Right lobe of liver (tissue), 6 donors: Measurements from ENCODE around the gene CPD. TPM values are rescaled to one million over a fixed set of nuclear protein-coding genes. Genes with fewer than 3 reads are reported as not detected.
"Not testable (repeated sequence)": the region's sequence is repeated elsewhere in the genome, so short reads cannot be mapped to it uniquely, and the experiment has no call there.

Source experiments
- ATAC-seq, 4 donors: fragments of 200-7000 bp; cut with Tn5 transposase; one replicate each; pipeline ENCODE4 v1.9.1; 2020; ENCODE audit warnings: mild to moderate bottlenecking in 4 of 4, moderate library complexity in 4 of 4
- DNase-seq, 3 donors: peaks; one replicate each; pipeline ENCODE4 v3.0.0-alpha.2; 2020
- H3K27ac ChIP-seq, 3 donors: fragments of 200-600 bp; one replicate each; pipeline ENCODE4 v1.8.0; 2022
- H3K27me3 ChIP-seq, 2 donors: fragments of 200-600 bp; one replicate each; pipeline ENCODE4 v1.8.0; 2022
- H3K36me3 ChIP-seq, 4 donors: fragments of 200-600 bp; sonication (generic) in 1 of 4; one replicate each; pipeline versions ENCODE4 v1.5.1 to v1.8.0; 2017 to 2022; ENCODE audit warnings: control low read depth in 1 of 4
- H3K4me1 ChIP-seq, 4 donors: fragments of 200-600 bp; sonication (generic) in 1 of 4; one replicate each; pipeline versions ENCODE4 v1.5.1 to v1.8.0; 2017 to 2022; ENCODE audit warnings: control low read depth in 1 of 4
- H3K4me3 ChIP-seq, 3 donors: fragments of 200-600 bp; one replicate each; pipeline ENCODE4 v1.8.0; 2022
- H3K9me3 ChIP-seq, 4 donors: fragments of 200-600 bp; sonication (generic) in 1 of 4; one replicate each; pipeline versions ENCODE4 v1.5.1 to v1.8.0; 2017 to 2022; ENCODE audit warnings: control low read depth in 1 of 4
- POLR2A ChIP-seq: fragments of 450-650 bp; IDR thresholded peaks from one replicate; pipeline ENCODE4 v1.6.1; 2017; ENCODE audit warnings: antibody characterized with exemption, mild to moderate bottlenecking
- WGBS: methylation state at CpG from one replicate; pipeline ENCODE4 v1.1.6; 2018; ENCODE audit warnings: low coverage, low lambda C conversion rate; ENCODE audit not compliant: insufficient coverage; ENCODE audit errors: missing lambda C conversion rate; 5-methylcytosine and 5-hydroxymethylcytosine counted together
- intact Hi-C, 2 donors: fragments of 100-400 bp; cut with DNase I; formaldehyde crosslinking; loops; one replicate each; pipeline versions ENCODE4 v1.11.2 to v1.14.1; 2022
- total RNA-seq, 6 experiments: library from RNA; depleted of rRNA in 2 of 6; stranded (reverse); fragments of >200 nt in 2 of 6; fragmentation: NEBNext Ultra II Directional in 3 of 6; extraction: Animal tissue kit (Norgen Biotek cat#: 25700) in 3 of 6; gene quantifications; one replicate each; pipeline versions ENCODE4 v1.1.0 to v1.2.4, GENCODE V29; 2016 to 2023
- TF ChIP-seq, protein P1 (sequence below), 4 donors: fragments of 200-600 bp in 3 of 4; fragments of 450-650 bp in 1 of 4; IDR thresholded peaks; one replicate each; pipeline versions ENCODE4 v1.5.1 to v1.8.0; 2016 to 2022; ENCODE audit warnings: antibody characterized with exemption in 4 of 4, mild to moderate bottlenecking in 2 of 4
- donor health status: DM: no; HTN: yes; CAD: no.
- donor health status: DM: no; HTN: no; CAD: no.
- donor health status: DM: no; HTN: no; CAD: no.
- donor health status: DM: no; HTN: yes; CAD: no.
- donor health status: DM: no; HTN: yes; CAD: no.

Gene CPD
- total RNA-seq, 6 experiments from 2014 or later = 42.2 to 129 (median 53.5) TPM

DNA sequence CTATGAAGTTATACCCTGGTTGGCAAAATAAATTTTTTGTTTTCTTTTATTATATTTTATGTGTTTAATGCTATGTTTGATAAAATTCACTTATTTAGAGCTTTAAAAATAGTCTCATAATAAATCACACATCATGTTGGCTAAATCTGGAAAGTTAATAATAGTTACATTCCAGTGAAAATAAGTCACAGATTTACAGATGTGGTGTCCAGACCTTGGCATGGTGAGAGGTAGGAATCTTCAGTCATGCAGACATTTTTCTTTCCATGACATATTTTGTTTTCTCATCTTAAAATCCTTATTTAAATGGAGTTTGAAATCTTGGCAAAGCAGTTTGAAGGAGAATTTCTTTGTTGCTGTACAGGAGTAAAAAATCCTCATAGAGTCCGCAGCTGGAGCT, 50.4 kb downstream of the CPD start:
- TF ChIP-seq, protein P1, sequence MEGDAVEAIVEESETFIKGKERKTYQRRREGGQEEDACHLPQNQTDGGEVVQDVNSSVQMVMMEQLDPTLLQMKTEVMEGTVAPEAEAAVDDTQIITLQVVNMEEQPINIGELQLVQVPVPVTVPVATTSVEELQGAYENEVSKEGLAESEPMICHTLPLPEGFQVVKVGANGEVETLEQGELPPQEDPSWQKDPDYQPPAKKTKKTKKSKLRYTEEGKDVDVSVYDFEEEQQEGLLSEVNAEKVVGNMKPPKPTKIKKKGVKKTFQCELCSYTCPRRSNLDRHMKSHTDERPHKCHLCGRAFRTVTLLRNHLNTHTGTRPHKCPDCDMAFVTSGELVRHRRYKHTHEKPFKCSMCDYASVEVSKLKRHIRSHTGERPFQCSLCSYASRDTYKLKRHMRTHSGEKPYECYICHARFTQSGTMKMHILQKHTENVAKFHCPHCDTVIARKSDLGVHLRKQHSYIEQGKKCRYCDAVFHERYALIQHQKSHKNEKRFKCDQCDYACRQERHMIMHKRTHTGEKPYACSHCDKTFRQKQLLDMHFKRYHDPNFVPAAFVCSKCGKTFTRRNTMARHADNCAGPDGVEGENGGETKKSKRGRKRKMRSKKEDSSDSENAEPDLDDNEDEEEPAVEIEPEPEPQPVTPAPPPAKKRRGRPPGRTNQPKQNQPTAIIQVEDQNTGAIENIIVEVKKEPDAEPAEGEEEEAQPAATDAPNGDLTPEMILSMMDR (IDR thresholded peaks at IDR 0.05) = no peak
- no peak for TF ChIP-seq POLR2A
- Histone ChIP-seq H3K27me3 (no peaks in the 10 kb centered on the region), H3K4me3 (no peak overlapping the region), H3K36me3 (peaks cover 0 to 16% (median 6%) of the 10 kb centered on the region in 4 donors), H3K27ac (no peak overlapping the region), H3K4me1 (no peaks in the 10 kb centered on the region), H3K9me3 (no peaks in the 10 kb centered on the region)
- WGBS = 92% methylated on average over 1 of the region's 1 CpG
- ATAC-seq = no peak
- no peak for DNase-seq
- intact Hi-C loops = no loop called here

DNA sequence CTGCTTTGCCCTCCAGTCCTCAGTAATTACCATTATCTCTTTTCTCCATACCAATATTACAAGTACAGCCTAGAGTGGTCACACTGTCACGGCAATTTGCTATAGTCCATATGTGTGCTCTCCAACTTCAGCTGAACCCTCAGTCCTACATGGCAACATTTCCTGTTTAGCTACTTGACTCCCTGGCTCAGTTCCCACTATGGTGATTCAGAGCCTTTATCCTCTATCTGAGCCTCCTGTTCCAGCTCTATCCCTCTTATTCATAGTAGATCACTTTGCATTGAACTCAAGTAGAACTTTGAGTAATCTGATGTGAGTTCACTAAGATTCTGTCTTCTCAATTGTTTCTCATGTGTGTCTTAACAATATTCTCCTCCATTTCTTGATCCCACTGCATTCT, 54.8 kb downstream of the CPD start:
- 64% methylated on average over 1 of the region's 1 CpG for WGBS
- Histone ChIP-seq H3K36me3 (peaks cover 0 to 8% (median 3%) of the 10 kb centered on the region in 4 donors), H3K9me3 (no peaks in the 10 kb centered on the region), H3K27me3 (no peaks in the 10 kb centered on the region), H3K27ac (no peak overlapping the region), H3K4me3 (no peak overlapping the region), H3K4me1 (no peaks in the 10 kb centered on the region)
- ATAC-seq = peak in 2 of 4 donors; percentile 45 to 46
- intact Hi-C loops = no loop called here
- DNase-seq = no peak
- TF ChIP-seq POLR2A = no peak
- TF ChIP-seq, protein P1 (IDR thresholded peaks at IDR 0.05) = no peak

DNA sequence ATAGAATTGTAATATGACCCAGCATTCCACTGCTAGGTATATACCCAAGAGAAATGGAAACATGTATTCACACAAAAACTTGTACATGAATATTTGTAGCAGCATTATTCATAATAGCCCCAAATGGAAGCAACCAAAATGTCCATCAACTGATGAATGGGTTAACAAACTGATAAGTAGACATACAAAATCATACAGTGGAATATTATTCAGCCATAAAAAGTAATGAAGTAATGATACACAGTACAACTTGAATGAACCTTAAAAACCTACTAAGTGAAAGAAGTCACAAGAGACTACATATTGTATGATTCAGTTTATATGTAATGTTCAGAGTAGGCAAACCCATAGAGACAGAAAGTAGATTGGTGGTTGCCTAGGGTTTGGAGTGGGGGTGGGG, 58.0 kb downstream of the CPD start:
- ATAC-seq (no peak), DNase-seq (no peak)
- Histone ChIP-seq H3K9me3 (no peaks in the 10 kb centered on the region), H3K4me1 (no peaks in the 10 kb centered on the region), H3K4me3 (no peak overlapping the region), H3K27me3 (no peaks in the 10 kb centered on the region), H3K27ac (no peak overlapping the region), H3K36me3 (peaks cover 0 to 5% (median 3%) of the 10 kb centered on the region in 4 donors)
- TF ChIP-seq, protein P1 (IDR thresholded peaks at IDR 0.05) = no peak
- no peak for TF ChIP-seq POLR2A
- intact Hi-C loops = no loop called here

DNA sequence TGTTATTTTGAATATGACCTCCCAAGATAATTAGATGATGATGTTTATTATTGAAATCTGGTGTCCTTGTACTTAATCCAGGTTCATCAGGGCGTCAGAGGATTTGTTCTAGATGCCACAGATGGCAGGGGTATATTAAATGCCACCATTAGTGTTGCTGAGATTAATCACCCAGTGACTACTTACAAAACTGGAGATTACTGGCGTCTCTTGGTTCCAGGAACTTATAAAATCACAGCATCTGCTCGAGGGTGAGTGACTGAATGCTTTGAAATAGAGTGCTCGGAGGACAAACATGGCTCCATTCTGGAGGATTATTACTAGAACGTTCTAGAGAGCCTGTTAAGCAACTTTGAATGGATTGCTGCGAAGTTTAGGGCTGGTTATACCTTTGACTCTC, 65.0 kb downstream of the CPD start:
- H3K9me3 ChIP-seq = no peaks in the 10 kb centered on the region
- H3K27ac ChIP-seq = no peak overlapping the region
- peaks cover 0 to 16% (median 4%) of the 10 kb centered on the region in 4 donors for H3K36me3 ChIP-seq
- intact Hi-C loops = no loop called here
- 78% methylated on average over 6 of the region's 6 CpGs for WGBS
- no peak for DNase-seq
- no peaks in the 10 kb centered on the region for H3K27me3 ChIP-seq
- H3K4me1 ChIP-seq = no peaks in the 10 kb centered on the region
- no peak for ATAC-seq
- TF ChIP-seq, protein P1 (IDR thresholded peaks at IDR 0.05) = no peak
- TF ChIP-seq POLR2A = no peak
- H3K4me3 ChIP-seq = no peak overlapping the region

DNA sequence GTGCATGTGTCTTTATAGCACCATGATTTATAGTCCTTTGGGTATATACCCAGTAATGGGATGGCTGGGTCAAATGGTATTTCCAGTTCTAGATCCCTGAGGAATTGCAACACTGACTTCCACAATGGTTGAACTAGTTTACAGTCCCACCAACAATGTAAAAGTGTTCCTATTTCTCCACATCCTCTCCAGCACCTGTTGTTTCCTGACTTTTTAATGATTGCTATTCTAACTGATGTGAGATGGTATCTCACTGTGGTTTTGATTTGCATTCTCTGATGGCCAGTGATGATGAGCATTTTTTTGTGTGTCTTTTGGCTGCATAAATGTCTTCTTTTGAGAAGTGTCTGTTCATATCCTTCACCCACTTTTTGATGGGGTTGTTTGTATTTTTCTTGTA, 67.9 kb downstream of the CPD start:
- H3K4me1 ChIP-seq = peaks cover 0 to 24% (median 9%) of the 10 kb centered on the region in 4 donors
- H3K4me3 ChIP-seq, H3K27me3 ChIP-seq, ATAC-seq, H3K9me3 ChIP-seq, intact Hi-C loops, H3K27ac ChIP-seq, DNase-seq: not testable (repeated sequence)
- peaks cover 0 to 16% (median 4%) of the 10 kb centered on the region in 4 donors for H3K36me3 ChIP-seq
